Neural progenitor cell (in vitro differentiated cells): Measurements from ENCODE around the gene SERAC1.

Experiments used
- CTCF ChIP-seq: fragments of 200-600 bp; sonication (generic); IDR thresholded peaks from 2 replicates; pipeline ENCODE4 v1.5.1; 2017; ENCODE audit warnings: antibody characterized with exemption, mild to moderate bottlenecking
- EZH2 ChIP-seq: fragments of 200-600 bp; sonication (generic); IDR thresholded peaks from 2 replicates; pipeline ENCODE4 v1.6.1; 2017; ENCODE audit warnings: antibody characterized with exemption, mild to moderate bottlenecking, moderate library complexity
- EZH2phosphoT487 ChIP-seq: fragments of 200-600 bp; sonication (generic); IDR thresholded peaks from 2 replicates; pipeline ENCODE4 v1.6.1; 2017; ENCODE audit warnings: antibody characterized with exemption

GRCh38 chr6:158115102-158115501 is 53.0 kb downstream of the SERAC1 start:
- TF ChIP-seq CTCF (no peak), EZH2 (no peak), EZH2phosphoT487 (no peak)
